Measurements from ENCODE around the gene KRT9. TPM values are rescaled to one million over a fixed set of nuclear protein-coding genes. Genes with fewer than 3 reads are reported as not detected.

Gene KRT9
- total and polyA plus RNA-seq, 7 donors = not detected

- H3K27ac ChIP-seq = peak overlapping the region in 1 of 4 donors; percentile 5
- H3K4me3 ChIP-seq = no peak overlapping the region
These were observed 42.9 kb downstream of the KRT9 start for GRCh38 chr17:41528959-41529353.

GRCh38 chr17:41527063-41528023, 44.5 kb downstream of the KRT9 start:
- Histone ChIP-seq H3K27me3 (peaks cover 15 to 45% (median 41%) of the 10 kb centered on the region in 3 donors), H3K4me3 (peak overlapping the region in 3 of 4 donors; percentile 12 to 16 (median 14)), H3K4me1 (peaks cover 0 to 14% (median 9%) of the 10 kb centered on the region in 4 donors), H3K27ac (peak overlapping the region in 2 of 4 donors; percentile 11 to 24), H3K36me3 (no peaks in the 10 kb centered on the region), H3K9me3 (no peaks in the 10 kb centered on the region)
- no peak for TF ChIP-seq EP300 (IDR thresholded peaks at IDR 0.05)
- TF ChIP-seq POLR2AphosphoS5 (IDR thresholded peaks at IDR 0.05) = no peak
- no peak for TF ChIP-seq CTCF (IDR thresholded peaks at IDR 0.05)
- no peak for TF ChIP-seq POLR2A (IDR thresholded peaks at IDR 0.05)
- 2 to 9% methylated on average over 62 of the region's 62 CpGs for WGBS, 2 donors
- DNase-seq = no peak
- intact Hi-C loops (cut with DNase I) = no loop called here

More at GRCh38 chr17:41528959-41529353, 42.9 kb downstream of the KRT9 start:
- H3K9me3 ChIP-seq = no peaks in the 10 kb centered on the region
- peaks cover 15 to 45% (median 41%) of the 10 kb centered on the region in 3 donors for H3K27me3 ChIP-seq
- H3K4me1 ChIP-seq = peaks cover 0 to 14% (median 9%) of the 10 kb centered on the region in 4 donors
- intact Hi-C loops (cut with DNase I) = no loop called here
- 20 to 40% methylated on average over 10 of the region's 10 CpGs for WGBS, 2 donors
- TF ChIP-seq POLR2AphosphoS5 (IDR thresholded peaks at IDR 0.05) = no peak
- TF ChIP-seq CTCF (IDR thresholded peaks at IDR 0.05) = no peak
- TF ChIP-seq EP300 (IDR thresholded peaks at IDR 0.05) = no peak
- no peak for TF ChIP-seq POLR2A (IDR thresholded peaks at IDR 0.05)
- DNase-seq = no peak
- H3K36me3 ChIP-seq = no peaks in the 10 kb centered on the region

- Histone ChIP-seq H3K4me3 (no peak overlapping the region), H3K36me3 (no peaks in the 10 kb centered on the region), H3K9me3 (no peaks in the 10 kb centered on the region), H3K27me3 (peaks cover 13 to 34% (median 32%) of the 10 kb centered on the region in 3 donors), H3K27ac (no peak overlapping the region), H3K4me1 (peaks cover 0 to 14% (median 9%) of the 10 kb centered on the region in 4 donors)
- intact Hi-C loops (cut with DNase I) = no loop called here
- TF ChIP-seq EP300 (IDR thresholded peaks at IDR 0.05) = no peak
- no peak for TF ChIP-seq POLR2AphosphoS5 (IDR thresholded peaks at IDR 0.05)
- no peak for TF ChIP-seq POLR2A (IDR thresholded peaks at IDR 0.05)
- TF ChIP-seq CTCF (IDR thresholded peaks at IDR 0.05) = no peak
- DNase-seq = no peak
- 92% methylated on average over 11 of the region's 11 CpGs for WGBS, 2 donors
These were observed 47.6 kb downstream of the KRT9 start for GRCh38 chr17:41524261-41524660.

GRCh38 chr17:41523787-41524186, 48.1 kb downstream of the KRT9 start:
- TF ChIP-seq CTCF (IDR thresholded peaks at IDR 0.05) (no peak), EP300 (IDR thresholded peaks at IDR 0.05) (no peak), POLR2A (IDR thresholded peaks at IDR 0.05) (no peak), POLR2AphosphoS5 (IDR thresholded peaks at IDR 0.05) (no peak)
- H3K9me3 ChIP-seq = no peaks in the 10 kb centered on the region
- no peak for DNase-seq
- H3K27ac ChIP-seq = no peak overlapping the region
- peaks cover 0 to 14% (median 9%) of the 10 kb centered on the region in 4 donors for H3K4me1 ChIP-seq
- WGBS, 2 donors = 31 to 64% methylated on average over 19 of the region's 19 CpGs
- intact Hi-C loops (cut with DNase I) = no loop called here
- no peaks in the 10 kb centered on the region for H3K36me3 ChIP-seq
- no peak overlapping the region for H3K4me3 ChIP-seq
- H3K27me3 ChIP-seq = peaks cover 9 to 30% (median 27%) of the 10 kb centered on the region in 3 donors
